SU-DHL-6 (cell line): ENCODE data around the gene FAM177B.

ENCODE experiments used
- H2AFZ ChIP-seq: fragments of 200-600 bp; sonication (generic); 2 replicates; pipeline ENCODE4 v1.6.1; 2014; ENCODE audit warnings: low read depth, mild to moderate bottlenecking, moderate library complexity, mixed read lengths, antibody characterized with exemption, low read length; ENCODE audit not compliant: severe bottlenecking
- H3F3A ChIP-seq: fragments of 200-600 bp; shearing (Covaris generic); 2 replicates; pipeline ENCODE4 v1.6.0; 2016; ENCODE audit warnings: antibody characterized with exemption, mild to moderate bottlenecking; ENCODE audit not compliant: insufficient read depth
- H3K27ac ChIP-seq: fragments of 200-600 bp; sonication (generic); 2 replicates; pipeline ENCODE4 v1.5.1; 2016; ENCODE audit warnings: low read depth, mild to moderate bottlenecking, low read length, moderate library complexity, mixed read lengths
- H3K27me3 ChIP-seq: fragments of 200-600 bp; sonication (generic), shearing (Covaris generic); 2 replicates; pipeline ENCODE4 v1.6.0; 2014; ENCODE audit warnings: mild to moderate bottlenecking, low read length
- H3K36me3 ChIP-seq: fragments of 200-600 bp; sonication (generic); 2 replicates; pipeline ENCODE4 v1.6.1; 2014; ENCODE audit warnings: mild to moderate bottlenecking, low read length, mixed read lengths
- H3K4me2 ChIP-seq: fragments of 300-600, 200-600 bp; shearing (Covaris generic), sonication (generic); 2 replicates; pipeline ENCODE4 v1.6.0; 2014; ENCODE audit warnings: low read length, low read depth, mild to moderate bottlenecking; ENCODE audit not compliant: poor library complexity, severe bottlenecking
- H3K4me3 ChIP-seq: fragments of 200-600 bp; sonication (generic); 2 replicates; pipeline ENCODE4 v1.5.1; 2014; ENCODE audit warnings: antibody characterized with exemption, low read length, mild to moderate bottlenecking, mixed read lengths; ENCODE audit not compliant: insufficient read depth, poor library complexity, severe bottlenecking
- H3K79me2 ChIP-seq: fragments of 200-600 bp; sonication (generic); 2 replicates; pipeline ENCODE4 v1.6.1; 2014; ENCODE audit warnings: mild to moderate bottlenecking, low read length, moderate library complexity; ENCODE audit not compliant: insufficient read depth
- H3K9ac ChIP-seq: fragments of 200-600 bp; sonication (generic); 2 replicates; pipeline ENCODE4 v1.7.0; 2014; ENCODE audit warnings: mild to moderate bottlenecking, low read length
- H3K9me2 ChIP-seq: fragments of 200-600 bp; sonication (generic); replicated peaks from 2 replicates; pipeline ENCODE4 v1.6.1; 2014; ENCODE audit warnings: low read length; ENCODE audit not compliant: insufficient read depth
- H3K9me3 ChIP-seq: fragments of 200-600 bp; sonication (generic); 2 replicates; pipeline ENCODE4 v1.6.1; 2014; ENCODE audit warnings: low read length, mixed read lengths; ENCODE audit not compliant: insufficient read depth
- H4K20me1 ChIP-seq: fragments of 200-600 bp; sonication (generic); 2 replicates; pipeline ENCODE4 v1.6.1; 2014; ENCODE audit warnings: low read depth, mild to moderate bottlenecking, antibody characterized with exemption, low read length, moderate library complexity, mixed read lengths
- CTCF ChIP-seq: fragments of 200-600 bp; sonication (generic); IDR thresholded peaks from one replicate; pipeline ENCODE4 v1.5.1; 2017; ENCODE audit warnings: antibody characterized with exemption, mild to moderate bottlenecking, low read length, moderate library complexity; ENCODE audit not compliant: insufficient read depth, poor library complexity, severe bottlenecking
- EZH2phosphoT487 ChIP-seq: fragments of 200-600 bp; sonication (generic), shearing (Covaris generic); conservative IDR thresholded peaks from 2 replicates; pipeline ENCODE4 v1.6.1; 2018; ENCODE audit warnings: mild to moderate bottlenecking, antibody characterized with exemption, low read length, moderate library complexity, mixed read lengths

FAM177B gene

GRCh38 chr1:222716393-222716792, 20.6 kb upstream of the FAM177B start:
- Histone ChIP-seq H3F3A (peaks cover 5% of the 10 kb centered on the region; the same call in 1 of the 2 replicates), H2AFZ (no peak overlapping the region), H3K4me3 (no peak overlapping the region), H3K9me3 (no peaks in the 10 kb centered on the region), H3K9me2 (no peaks in the 10 kb centered on the region), H4K20me1 (peaks cover 3% of the 10 kb centered on the region; the same call in 1 of the 2 replicates), H3K4me2 (no peak overlapping the region), H3K36me3 (peaks cover 37% of the 10 kb centered on the region), H3K27ac (no peak overlapping the region), H3K9ac (no peak overlapping the region), H3K79me2 (peaks cover 7% of the 10 kb centered on the region), H3K27me3 (no peaks in the 10 kb centered on the region)
- TF ChIP-seq EZH2phosphoT487 (no peak), CTCF (no peak)

GRCh38 chr1:222728746-222729145, 8.3 kb upstream of the FAM177B start:
- Histone ChIP-seq H3K27ac (no peak overlapping the region), H3K79me2 (no peaks in the 10 kb centered on the region), H3K9me2 (no peaks in the 10 kb centered on the region), H3K27me3 (no peaks in the 10 kb centered on the region), H3K4me2 (no peak overlapping the region), H3K36me3 (peaks cover 60% of the 10 kb centered on the region), H4K20me1 (peaks cover 11% of the 10 kb centered on the region; the same call in 1 of the 2 replicates), H2AFZ (no peak overlapping the region), H3K4me3 (no peak overlapping the region), H3F3A (peaks cover 29% of the 10 kb centered on the region), H3K9me3 (no peaks in the 10 kb centered on the region), H3K9ac (no peak overlapping the region)
- no peak for TF ChIP-seq EZH2phosphoT487
- no peak for TF ChIP-seq CTCF

GRCh38 chr1:222730866-222731265, 6.1 kb upstream of the FAM177B start:
- Histone ChIP-seq H2AFZ (no peak overlapping the region), H3K27ac (no peak overlapping the region), H3K9ac (no peak overlapping the region), H3K27me3 (no peaks in the 10 kb centered on the region), H3K9me2 (no peaks in the 10 kb centered on the region), H3K36me3 (peaks cover 66% of the 10 kb centered on the region), H3K79me2 (no peaks in the 10 kb centered on the region), H3F3A (peaks cover 30% of the 10 kb centered on the region), H3K4me3 (no peak overlapping the region), H4K20me1 (peaks cover 16% of the 10 kb centered on the region; the same call in 1 of the 2 replicates), H3K9me3 (no peaks in the 10 kb centered on the region), H3K4me2 (no peak overlapping the region)
- TF ChIP-seq CTCF = no peak
- no peak for TF ChIP-seq EZH2phosphoT487
